CD4-positive, alpha-beta T cell (primary cell): ENCODE results near the gene CACNA1B. TPM values are rescaled to one million over a fixed set of nuclear protein-coding genes. Genes with fewer than 3 reads are reported as not detected.

Experiments used
- ATAC-seq: fragments of 200-7000 bp; cut with Tn5 transposase; one replicate; pipeline ENCODE4 v1.10.0; 2022; ENCODE audit warnings: mild to moderate bottlenecking; ENCODE audit not compliant: poor library complexity
- CTCF ChIA-PET: fragments of 350-600 bp; sonication (Branson Sonifier 250); formaldehyde crosslinking; loops from one replicate; lab custom pipeline; 2021; ENCODE audit warnings: antibody characterized with exemption, inconsistent platforms; lab: Charles Lee
- POLR2A ChIA-PET: fragments of 350-600 bp; sonication (Branson Sonifier 250); formaldehyde crosslinking; loops from one replicate; lab custom pipeline; 2021; ENCODE audit warnings: antibody characterized with exemption, inconsistent platforms; lab: Charles Lee
- DNase-seq, 14 experiments: peaks; one replicate each; pipeline ENCODE4 v3.0.0-alpha.2; 2013 to 2020; ENCODE audit warnings: mixed read lengths in 2 of 14
- H3K27ac ChIP-seq, 2 donors: one replicate each; pipeline versions ENCODE4 v1.5.1 to v1.7.0; 2013; ENCODE audit warnings: low read length in 2 of 2, low read depth in 1 of 2, mild to moderate bottlenecking in 1 of 2
- H3K27me3 ChIP-seq, 2 experiments: 1 replicate in 1 of 2; 2 replicates in 1 of 2; pipeline versions ENCODE4 v1.6.1 to v1.7.0; 2013; ENCODE audit warnings: low read length in 2 of 2, control low read depth in 1 of 2, mild to moderate bottlenecking in 1 of 2, moderate library complexity in 1 of 2; ENCODE audit not compliant: insufficient read depth in 2 of 2, control insufficient read depth in 1 of 2
- H3K36me3 ChIP-seq: one replicate; pipeline ENCODE4 v1.6.1; 2013; ENCODE audit warnings: low read length, control low read depth; ENCODE audit not compliant: insufficient read depth
- H3K4me1 ChIP-seq: one replicate; pipeline ENCODE4 v1.6.1; 2013; ENCODE audit warnings: low read length, control low read depth; ENCODE audit not compliant: insufficient read depth
- H3K4me3 ChIP-seq: one replicate; pipeline ENCODE4 v1.5.1; 2013; ENCODE audit warnings: mild to moderate bottlenecking, low read length, moderate library complexity
- H3K9me3 ChIP-seq, 2 experiments: 1 replicate in 1 of 2; 2 replicates in 1 of 2; pipeline versions ENCODE4 v1.6.1 to v1.7.0; 2013; ENCODE audit warnings: low read length in 2 of 2, mild to moderate bottlenecking in 2 of 2, control low read depth in 1 of 2, moderate library complexity in 1 of 2; ENCODE audit not compliant: control insufficient read depth in 1 of 2, insufficient read depth in 1 of 2
- H3K27ac Mint-ChIP-seq: one replicate; pipeline ENCODE4 v1.8.0; 2020; ENCODE audit warnings: mixed read lengths
- H3K27me3 Mint-ChIP-seq: one replicate; pipeline ENCODE4 v1.8.0; 2021; ENCODE audit warnings: mixed read lengths
- H3K36me3 Mint-ChIP-seq: one replicate; pipeline ENCODE4 v1.8.0; 2021; ENCODE audit warnings: low read depth, mixed read lengths
- H3K4me1 Mint-ChIP-seq: one replicate; pipeline ENCODE4 v1.8.0; 2021; ENCODE audit warnings: low read depth, mixed read lengths
- H3K4me3 Mint-ChIP-seq: one replicate; pipeline ENCODE4 v1.8.0; 2020; ENCODE audit warnings: mild to moderate bottlenecking, mixed read lengths
- H3K9me3 Mint-ChIP-seq: one replicate; pipeline ENCODE4 v1.8.0; 2020; ENCODE audit warnings: mixed read lengths
- intact Hi-C, 2 experiments: fragments of 100-400 bp; cut with DNase I in 1 of 2; cut with micrococcal nuclease in 1 of 2; formaldehyde crosslinking; loops; one replicate each; pipeline versions ENCODE4 v1.15.1 to v1.9.0; 2023 to 2025; cut with DNase I, micrococcal nuclease
- total RNA-seq, 174 experiments: library from RNA in 2 of 174; stranded (reverse) in 2 of 174; gene quantifications; one replicate each; pipeline ENCODE4 v1.2.3 and lab custom pipeline; 2021 to 2026
- TF ChIP-seq, protein P1 (sequence below): fragments of 200-600 bp; IDR thresholded peaks from one replicate; pipeline ENCODE4 v1.8.0; 2022; ENCODE audit warnings: antibody characterized with exemption, mild to moderate bottlenecking

CACNA1B gene
- total RNA-seq, 2 experiments from 2014 or later: not detected

DNA sequence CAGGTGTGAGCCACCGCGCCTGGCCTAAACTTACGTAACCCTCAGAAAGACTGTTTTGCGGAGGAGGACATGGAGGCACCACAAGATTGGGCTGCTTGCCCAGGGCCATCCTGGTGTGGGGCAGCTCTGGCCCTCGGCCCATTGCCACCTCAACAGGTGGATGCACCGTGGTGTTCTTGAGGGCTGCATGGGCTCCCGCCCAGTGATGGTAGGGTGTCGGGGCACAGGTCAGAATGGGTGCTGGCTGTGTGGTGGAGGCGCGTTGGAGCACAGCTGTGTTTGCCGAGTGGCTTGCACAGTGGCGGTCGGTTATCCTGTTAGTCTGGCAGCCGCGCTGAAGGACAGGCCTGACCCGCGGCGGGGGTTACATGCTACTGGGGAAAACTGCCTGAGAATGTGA lies 196.9 kb downstream of the CACNA1B start:
- CTCF ChIA-PET: no interaction called here
- Mint-ChIP-seq H3K4me1 (no peaks in the 10 kb centered on the region), H3K27ac (no peak overlapping the region), H3K27me3 (peaks cover 24% of the 10 kb centered on the region), H3K9me3 (no peaks in the 10 kb centered on the region), H3K4me3 (no peak overlapping the region), H3K36me3 (no peaks in the 10 kb centered on the region)
- Histone ChIP-seq H3K27ac (no peak overlapping the region), H3K27me3 (peaks cover 0 to 3% of the 10 kb centered on the region in 2 experiments), H3K4me1 (no peaks in the 10 kb centered on the region), H3K4me3 (no peak overlapping the region), H3K9me3 (peaks cover 0 to 6% of the 10 kb centered on the region in 2 experiments), H3K36me3 (no peaks in the 10 kb centered on the region)
- POLR2A ChIA-PET: no interaction called here
- TF ChIP-seq, protein P1, sequence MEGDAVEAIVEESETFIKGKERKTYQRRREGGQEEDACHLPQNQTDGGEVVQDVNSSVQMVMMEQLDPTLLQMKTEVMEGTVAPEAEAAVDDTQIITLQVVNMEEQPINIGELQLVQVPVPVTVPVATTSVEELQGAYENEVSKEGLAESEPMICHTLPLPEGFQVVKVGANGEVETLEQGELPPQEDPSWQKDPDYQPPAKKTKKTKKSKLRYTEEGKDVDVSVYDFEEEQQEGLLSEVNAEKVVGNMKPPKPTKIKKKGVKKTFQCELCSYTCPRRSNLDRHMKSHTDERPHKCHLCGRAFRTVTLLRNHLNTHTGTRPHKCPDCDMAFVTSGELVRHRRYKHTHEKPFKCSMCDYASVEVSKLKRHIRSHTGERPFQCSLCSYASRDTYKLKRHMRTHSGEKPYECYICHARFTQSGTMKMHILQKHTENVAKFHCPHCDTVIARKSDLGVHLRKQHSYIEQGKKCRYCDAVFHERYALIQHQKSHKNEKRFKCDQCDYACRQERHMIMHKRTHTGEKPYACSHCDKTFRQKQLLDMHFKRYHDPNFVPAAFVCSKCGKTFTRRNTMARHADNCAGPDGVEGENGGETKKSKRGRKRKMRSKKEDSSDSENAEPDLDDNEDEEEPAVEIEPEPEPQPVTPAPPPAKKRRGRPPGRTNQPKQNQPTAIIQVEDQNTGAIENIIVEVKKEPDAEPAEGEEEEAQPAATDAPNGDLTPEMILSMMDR: no peak
- DNase-seq (peak in 2 of 14 experiments; percentile 5 to 17), ATAC-seq (no peak)
- intact Hi-C loops: no loop called here

GRCh38 chr9:138075496-138075895 lies 197.9 kb downstream of the CACNA1B start:
- no peak for ATAC-seq
- no peak overlapping the region for H3K27ac Mint-ChIP-seq
- ChIA-PET POLR2A (no interaction called here), CTCF (no interaction called here)
- H3K27me3 Mint-ChIP-seq: peaks cover 32% of the 10 kb centered on the region
- H3K4me1 Mint-ChIP-seq: no peaks in the 10 kb centered on the region
- no peak overlapping the region for H3K4me3 Mint-ChIP-seq
- TF ChIP-seq, protein P1: no peak
- H3K4me3 ChIP-seq: no peak overlapping the region
- H3K9me3 ChIP-seq: peaks cover 0 to 6% of the 10 kb centered on the region in 2 experiments
- peak in 2 of 14 experiments; percentile 3 to 14 for DNase-seq
- H3K36me3 ChIP-seq: no peaks in the 10 kb centered on the region
- no peaks in the 10 kb centered on the region for H3K4me1 ChIP-seq
- H3K27ac ChIP-seq: no peak overlapping the region
- no peaks in the 10 kb centered on the region for H3K9me3 Mint-ChIP-seq
- intact Hi-C loops: no loop called here
- H3K36me3 Mint-ChIP-seq: no peaks in the 10 kb centered on the region
- peaks cover 0 to 3% of the 10 kb centered on the region in 2 experiments for H3K27me3 ChIP-seq

DNA sequence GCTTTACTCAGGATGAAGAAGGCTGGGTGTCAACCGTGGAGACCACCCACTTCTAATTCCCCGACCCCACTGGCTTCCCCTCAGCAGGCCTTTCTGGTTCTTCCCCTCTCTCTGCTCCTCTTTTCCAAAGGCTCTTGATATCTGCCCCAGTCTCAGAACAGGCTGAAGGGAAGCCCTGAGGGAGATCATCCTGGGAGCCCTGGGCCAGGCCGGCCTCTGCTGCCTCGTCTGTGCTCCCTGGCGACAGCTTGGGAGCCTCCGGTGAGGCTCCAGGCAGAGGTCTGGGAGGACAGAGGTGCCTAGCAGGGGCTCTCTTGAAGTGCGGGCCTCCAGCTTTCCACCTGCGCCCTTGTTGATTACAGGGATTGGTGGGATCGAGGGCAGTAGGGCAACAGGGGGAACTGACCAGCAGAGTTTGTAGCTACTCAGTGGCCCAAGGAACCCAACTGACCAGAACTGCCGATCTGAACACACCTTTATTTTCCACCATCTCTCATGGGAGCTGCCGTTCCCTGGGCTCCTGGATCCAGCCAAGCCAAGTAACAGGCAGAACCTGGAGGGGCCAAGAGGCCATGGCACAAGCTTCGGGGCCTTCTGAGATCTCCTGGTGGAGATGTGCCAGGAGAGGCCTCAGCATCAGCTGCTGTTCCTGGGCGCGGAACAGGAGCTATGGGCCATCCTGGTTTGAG lies 198.5 kb downstream of the CACNA1B start:
- Histone ChIP-seq H3K27ac (no peak overlapping the region), H3K27me3 (peaks cover 0 to 3% of the 10 kb centered on the region in 2 experiments), H3K4me1 (no peaks in the 10 kb centered on the region), H3K4me3 (no peak overlapping the region), H3K36me3 (no peaks in the 10 kb centered on the region), H3K9me3 (peaks cover 0 to 6% of the 10 kb centered on the region in 2 experiments)
- H3K27ac Mint-ChIP-seq: no peak overlapping the region
- ATAC-seq: no peak
- DNase-seq: peak in 2 of 14 experiments; percentile 4 to 10
- TF ChIP-seq, protein P1: no peak
- peaks cover 35% of the 10 kb centered on the region for H3K27me3 Mint-ChIP-seq
- no peaks in the 10 kb centered on the region for H3K9me3 Mint-ChIP-seq
- no peaks in the 10 kb centered on the region for H3K36me3 Mint-ChIP-seq
- ChIA-PET CTCF (no interaction called here), POLR2A (no interaction called here)
- H3K4me3 Mint-ChIP-seq: no peak overlapping the region
- H3K4me1 Mint-ChIP-seq: no peaks in the 10 kb centered on the region
- intact Hi-C loops: no loop called here
